Posterior cingulate gyrus (tissue), 11 donors: ENCODE results near the gene PTRH2.

ENCODE experiments used
- DNase-seq, 10 donors: peaks; one replicate each; pipeline versions ENCODE4 v3.0.0 to v3.0.0-alpha.2; 2020 to 2021; ENCODE audit warnings: mixed read lengths in 3 of 10
- intact Hi-C: fragments of 100-400 bp; cut with DNase I; formaldehyde crosslinking; loops from one replicate; pipeline ENCODE4 v1.15.1; 2023

Gene PTRH2

GRCh38 chr17:59723041-59723440 lies 15.8 kb upstream of the PTRH2 start:
- no peak for DNase-seq
- intact Hi-C loops = no loop called here

GRCh38 chr17:59722623-59723022 lies 15.4 kb upstream of the PTRH2 start:
- DNase-seq = no peak

GRCh38 chr17:59719526-59719925 lies 12.3 kb upstream of the PTRH2 start:
- DNase-seq = no peak
- intact Hi-C loops = no loop called here

More at GRCh38 chr17:59722623-59723022, 15.4 kb upstream of the PTRH2 start:
- intact Hi-C loops = no loop called here

DNA sequence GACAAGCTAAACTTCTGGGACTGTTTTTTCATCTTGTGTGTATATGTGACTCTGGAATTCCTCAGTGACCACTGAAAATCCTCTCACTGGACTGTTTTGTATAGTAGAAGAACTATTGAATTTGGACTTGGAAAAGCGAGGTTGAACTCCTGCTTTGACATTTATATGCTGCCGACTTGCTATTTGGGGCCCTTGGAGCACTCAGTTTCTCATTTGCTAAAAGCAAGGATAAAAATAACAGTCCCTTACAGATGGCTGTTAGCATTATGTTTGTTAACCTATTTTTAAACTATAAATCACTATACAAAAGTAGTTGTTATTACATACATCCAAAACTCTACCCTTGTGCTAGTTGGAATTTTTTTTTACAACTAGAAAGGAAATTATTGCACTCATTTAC lies 9.2 kb upstream of the PTRH2 start:
- no peak for DNase-seq
- intact Hi-C loops = no loop called here

DNA sequence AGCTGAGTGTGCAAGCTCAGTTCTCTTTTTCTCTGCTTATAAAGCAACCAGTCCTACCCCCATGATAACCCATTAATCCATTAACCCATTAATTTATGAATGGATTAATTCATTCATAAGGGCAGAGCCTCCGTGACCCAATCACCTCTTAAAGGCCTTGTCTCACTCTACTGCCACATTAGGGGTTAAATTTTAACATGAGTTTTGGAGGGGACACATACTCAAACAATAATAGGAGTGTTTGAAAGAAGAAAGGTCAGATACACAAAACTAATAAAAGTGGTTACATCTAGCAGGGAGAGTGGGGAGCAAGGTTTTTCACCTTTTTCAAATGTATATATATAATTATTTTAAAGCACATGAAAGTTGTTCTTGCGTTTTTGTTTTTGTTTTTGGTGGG lies 7.0 kb upstream of the PTRH2 start:
- no peak for DNase-seq
- intact Hi-C loops = no loop called here

GRCh38 chr17:59712862-59713261 lies 5.6 kb upstream of the PTRH2 start:
- no peak for DNase-seq
- intact Hi-C loops = no loop called here

DNA sequence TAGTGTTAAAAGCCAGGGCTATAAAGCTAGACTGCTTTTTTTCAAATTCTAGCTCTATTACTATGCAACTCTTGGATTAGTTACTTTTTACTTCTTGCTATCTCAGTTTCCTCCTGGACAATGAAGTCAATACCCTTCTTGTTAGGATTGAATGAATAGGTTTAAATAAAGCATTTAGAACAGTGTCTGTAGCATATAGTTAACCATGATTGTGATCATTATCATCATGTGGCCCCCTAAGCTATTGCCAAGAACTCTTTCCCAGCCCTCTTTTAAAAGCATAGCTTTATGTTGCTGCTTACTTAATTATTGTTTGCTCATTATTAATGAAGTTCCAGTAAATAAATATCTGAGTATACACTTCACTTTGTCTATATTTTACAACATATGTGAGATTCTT lies 4.7 kb upstream of the PTRH2 start:
- DNase-seq = no peak
- intact Hi-C loops = no loop called here

DNA sequence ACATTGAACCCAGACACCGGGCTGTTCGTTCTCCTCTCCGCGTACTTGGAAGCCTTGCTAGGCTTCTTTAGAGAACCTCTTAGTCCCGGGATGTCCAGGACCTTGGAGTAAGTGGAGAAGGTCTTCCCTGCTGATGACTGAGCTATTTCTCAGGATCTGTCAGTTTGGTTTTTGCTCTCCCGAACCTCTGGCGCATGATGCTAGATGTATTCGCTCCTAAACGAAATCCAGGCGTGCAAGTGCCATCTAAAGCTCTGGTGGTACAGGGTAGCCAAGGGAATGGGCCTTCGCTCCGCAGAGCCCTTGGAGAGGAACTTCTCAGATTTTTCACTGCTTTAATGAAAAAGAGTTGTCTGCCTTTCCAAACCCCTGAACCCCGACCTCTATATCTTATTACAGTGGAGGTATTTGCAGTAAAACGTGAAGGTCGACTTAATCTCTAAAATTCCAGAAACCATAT lies 771 bp upstream of the PTRH2 start:
- DNase-seq = no peak
- intact Hi-C loops = loop anchor here (2.0 kb wide), 1 partner anchor 89 kb away; the partner anchor contains the start of gene CLTC

DNA sequence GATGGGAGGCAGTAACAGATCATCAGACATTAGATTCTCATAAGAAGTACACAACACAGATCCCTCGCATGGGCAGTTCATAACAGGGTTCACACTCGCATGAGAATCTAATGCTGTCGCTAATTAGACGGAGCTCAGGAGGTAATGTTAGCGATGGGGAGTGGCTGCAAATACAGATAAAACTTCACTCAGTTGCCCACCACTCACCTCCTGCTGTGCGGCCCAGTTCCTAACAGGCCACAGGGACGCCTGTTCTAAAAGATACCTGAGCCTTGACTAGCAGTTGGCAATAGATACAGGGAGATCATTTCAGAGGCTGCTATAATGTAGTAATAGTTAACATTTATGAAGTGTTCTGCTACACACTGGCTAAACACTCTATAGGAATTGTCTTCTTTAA lies 4.9 kb downstream of the PTRH2 start:
- intact Hi-C loops = no loop called here
- DNase-seq = no peak

DNA sequence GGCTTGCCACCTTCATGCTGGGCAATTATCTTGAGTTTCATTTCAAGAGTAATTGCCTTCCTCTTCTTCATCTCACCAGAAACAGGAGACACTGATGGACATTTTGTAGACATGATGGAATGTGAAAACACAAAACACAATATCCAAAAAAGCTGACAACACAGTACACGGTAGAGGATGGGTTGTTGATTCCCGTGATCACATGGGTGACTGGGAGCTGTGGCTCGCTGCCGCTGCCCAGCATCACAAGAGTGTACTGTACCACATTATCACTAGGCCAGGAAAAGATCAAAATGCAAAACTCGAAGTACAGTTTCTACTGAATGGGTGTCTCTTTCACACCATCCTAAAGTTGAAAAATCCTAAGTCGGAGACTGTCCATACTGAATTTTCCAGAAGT lies 7.4 kb downstream of the PTRH2 start:
- intact Hi-C loops = no loop called here
- DNase-seq = no peak

GRCh38 chr17:59699218-59699617 lies 8.0 kb downstream of the PTRH2 start:
- intact Hi-C loops = no loop called here
- no peak for DNase-seq

DNA sequence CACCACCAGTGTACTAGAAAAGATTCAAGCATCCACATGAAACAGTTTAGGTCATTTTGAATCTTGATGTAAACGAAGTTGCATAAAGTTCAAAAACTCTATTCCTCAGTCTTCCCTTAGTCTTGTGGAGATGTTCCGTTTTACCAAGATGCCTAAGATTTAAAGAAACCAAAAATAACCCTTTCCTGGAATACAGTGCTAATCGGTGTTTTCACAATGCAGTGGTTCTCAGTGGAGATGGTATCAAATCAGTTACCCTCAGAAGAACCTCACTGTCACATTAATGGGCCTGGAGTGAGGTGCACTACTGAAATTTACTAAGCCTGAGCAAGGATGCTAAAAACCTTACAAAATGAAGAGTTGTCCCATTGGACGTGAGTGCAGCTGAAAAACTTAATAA lies 9.1 kb downstream of the PTRH2 start:
- intact Hi-C loops = no loop called here
- no peak for DNase-seq

GRCh38 chr17:59696682-59697277 lies 10.4 kb downstream of the PTRH2 start:
- no peak for DNase-seq
- intact Hi-C loops = no loop called here

DNA sequence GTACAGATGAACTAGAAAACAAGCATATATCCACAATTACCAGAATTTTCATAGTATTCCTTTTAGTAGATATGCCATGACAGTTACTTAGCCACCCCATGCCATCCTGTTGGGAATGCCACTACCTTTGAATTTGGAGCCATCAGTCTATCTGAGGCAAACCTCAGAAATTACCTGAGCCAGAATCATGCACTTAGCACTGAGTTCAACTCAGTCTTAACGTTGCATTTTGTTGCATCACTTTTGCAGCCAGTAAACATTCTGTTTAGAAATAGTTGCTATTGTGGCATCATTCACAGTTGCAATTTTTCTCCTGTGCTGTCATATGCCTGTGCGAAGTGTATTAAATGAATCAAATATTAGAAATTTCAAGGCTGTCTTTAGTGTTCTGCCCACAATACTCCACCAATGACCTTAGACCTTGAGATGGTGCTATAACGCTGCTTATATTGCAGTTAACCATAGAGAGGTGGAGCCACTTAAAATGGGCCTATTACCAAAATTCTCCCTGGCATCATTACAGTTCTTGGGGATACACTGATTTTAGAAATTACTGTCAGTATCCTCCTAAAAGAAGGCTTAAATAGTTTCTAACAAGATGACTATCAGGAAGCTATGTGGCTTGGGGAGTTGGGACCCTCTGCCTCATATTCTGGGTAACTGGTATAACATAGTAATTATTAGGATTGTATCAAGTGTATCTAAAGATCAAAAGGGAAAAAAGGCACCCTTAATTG lies 11.1 kb downstream of the PTRH2 start:
- DNase-seq = no peak
- intact Hi-C loops = no loop called here

- intact Hi-C loops = no loop called here
- DNase-seq = no peak
Observed at GRCh38 chr17:59694344-59694743, 12.9 kb downstream of the PTRH2 start.

- DNase-seq = no peak
- intact Hi-C loops = no loop called here
Observed at GRCh38 chr17:59693582-59693981, 13.6 kb downstream of the PTRH2 start.

GRCh38 chr17:59688496-59688895 lies 18.7 kb downstream of the PTRH2 start:
- intact Hi-C loops = no loop called here
- no peak for DNase-seq

DNA sequence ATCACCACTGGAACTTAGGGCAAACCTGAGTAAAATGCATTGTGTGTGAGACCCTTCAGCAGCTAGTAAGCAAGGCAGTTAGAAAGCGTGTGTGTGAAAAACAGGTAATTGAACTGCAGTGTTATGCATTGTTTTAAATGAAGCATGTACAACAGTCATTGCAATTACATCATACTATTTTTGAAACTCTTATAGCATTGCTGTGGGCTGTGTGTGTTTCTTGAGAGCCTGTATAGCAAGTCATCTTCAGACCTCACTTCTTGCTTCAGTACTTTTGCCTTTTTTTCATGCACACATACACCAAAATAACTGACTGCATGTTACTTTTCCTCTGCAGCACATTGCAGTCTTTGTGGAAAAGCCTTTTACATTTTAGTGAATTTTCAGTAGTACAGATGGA lies 19.2 kb downstream of the PTRH2 start:
- intact Hi-C loops = no loop called here

GRCh38 chr17:59684967-59685366 lies 22.3 kb downstream of the PTRH2 start:
- intact Hi-C loops = no loop called here

More for the DNA sequence above, 19.2 kb downstream of the PTRH2 start:
- DNase-seq = no peak

GRCh38 chr17:59683283-59683682 lies 23.9 kb downstream of the PTRH2 start:
- DNase-seq = no peak
- intact Hi-C loops = no loop called here

More at GRCh38 chr17:59684967-59685366, 22.3 kb downstream of the PTRH2 start:
- no peak for DNase-seq

GRCh38 chr17:59680314-59680713 lies 26.9 kb downstream of the PTRH2 start:
- DNase-seq = no peak
- intact Hi-C loops = no loop called here

GRCh38 chr17:59678918-59679317 lies 28.3 kb downstream of the PTRH2 start:
- no peak for DNase-seq

More at GRCh38 chr17:59678918-59679317, 28.3 kb downstream of the PTRH2 start:
- intact Hi-C loops = no loop called here
